NCI-H446 treated with DMSO at 0.1 percent for 48 hours (cell line): ENCODE data around the gene MAN1A1.
A peak's percentile ranks its signal among the peaks of the same experiment; 100 is the strongest.

ENCODE experiments used
- DNase-seq: peaks from one replicate; lab custom pipeline; 2025; lab: John Stamatoyannopoulos, UW

The MAN1A1 gene

GRCh38 chr6:119140196-119141140, 209.1 kb downstream of the MAN1A1 start:
- no peak for DNase-seq

- DNase-seq = no peak
Measured at GRCh38 chr6:119138906-119139541, 210.5 kb downstream of the MAN1A1 start.

GRCh38 chr6:119137194-119138072, 212.1 kb downstream of the MAN1A1 start:
- no peak for DNase-seq

GRCh38 chr6:119134752-119135151, 214.8 kb downstream of the MAN1A1 start:
- DNase-seq = no peak

- no peak for DNase-seq
Measured at GRCh38 chr6:119133400-119133799, 216.2 kb downstream of the MAN1A1 start.

- peak; percentile 13 for DNase-seq
Measured at GRCh38 chr6:119132261-119132981, 217.1 kb downstream of the MAN1A1 start.

GRCh38 chr6:119129968-119130484, 219.5 kb downstream of the MAN1A1 start:
- peak; percentile 22 for DNase-seq

- peak; percentile 37 for DNase-seq
Measured at GRCh38 chr6:119129148-119129967, 220.2 kb downstream of the MAN1A1 start.

- DNase-seq = no peak
Measured at GRCh38 chr6:119128252-119128912, 221.2 kb downstream of the MAN1A1 start.

- DNase-seq = no peak
Measured at GRCh38 chr6:119127627-119128026, 221.9 kb downstream of the MAN1A1 start.
